ENCODE measurements around the gene DPP6. TPM values are rescaled to one million over a fixed set of nuclear protein-coding genes. Genes with fewer than 3 reads are reported as not detected.

The DPP6 gene
- total RNA-seq, 2 donors from 2014 or later, result 0.05 to 38.7 TPM

DNA sequence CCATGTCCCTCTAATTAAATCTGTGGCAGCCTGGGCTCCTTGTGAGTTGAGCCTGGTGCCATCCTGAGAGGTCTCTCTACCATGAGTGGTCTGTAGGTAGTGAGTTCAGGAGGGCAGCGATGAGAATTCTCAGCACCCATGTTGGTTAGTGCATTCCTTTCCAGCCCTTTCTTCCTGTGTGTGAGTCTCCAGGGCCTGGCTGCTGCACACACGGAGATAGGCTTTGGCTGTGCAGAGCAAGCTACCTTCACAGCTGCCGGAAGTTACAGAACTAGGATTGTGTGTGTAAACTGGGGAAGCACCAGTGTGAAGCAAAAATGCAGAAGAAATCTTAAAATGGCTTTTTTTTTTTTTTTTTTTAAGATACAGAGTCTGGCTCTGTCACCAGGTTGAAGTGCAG, 592.2 kb downstream of the DPP6 start:
- Histone ChIP-seq H3K9me3 (no peaks in the 10 kb centered on the region), H3K27me3 (replicated peaks; ENCODE audit: insufficient read depth) (no peaks in the 10 kb centered on the region), H3K36me3 (no peaks in the 10 kb centered on the region), H3K27ac (no peak overlapping the region), H3K4me1 (replicated peaks) (no peaks in the 10 kb centered on the region), H3K4me3 (no peak overlapping the region)
- 90% methylated on average over 3 of the region's 3 CpGs for WGBS
- TF ChIP-seq POLR2A (IDR thresholded peaks at IDR 0.05), result no peak
- TF ChIP-seq, protein P1, sequence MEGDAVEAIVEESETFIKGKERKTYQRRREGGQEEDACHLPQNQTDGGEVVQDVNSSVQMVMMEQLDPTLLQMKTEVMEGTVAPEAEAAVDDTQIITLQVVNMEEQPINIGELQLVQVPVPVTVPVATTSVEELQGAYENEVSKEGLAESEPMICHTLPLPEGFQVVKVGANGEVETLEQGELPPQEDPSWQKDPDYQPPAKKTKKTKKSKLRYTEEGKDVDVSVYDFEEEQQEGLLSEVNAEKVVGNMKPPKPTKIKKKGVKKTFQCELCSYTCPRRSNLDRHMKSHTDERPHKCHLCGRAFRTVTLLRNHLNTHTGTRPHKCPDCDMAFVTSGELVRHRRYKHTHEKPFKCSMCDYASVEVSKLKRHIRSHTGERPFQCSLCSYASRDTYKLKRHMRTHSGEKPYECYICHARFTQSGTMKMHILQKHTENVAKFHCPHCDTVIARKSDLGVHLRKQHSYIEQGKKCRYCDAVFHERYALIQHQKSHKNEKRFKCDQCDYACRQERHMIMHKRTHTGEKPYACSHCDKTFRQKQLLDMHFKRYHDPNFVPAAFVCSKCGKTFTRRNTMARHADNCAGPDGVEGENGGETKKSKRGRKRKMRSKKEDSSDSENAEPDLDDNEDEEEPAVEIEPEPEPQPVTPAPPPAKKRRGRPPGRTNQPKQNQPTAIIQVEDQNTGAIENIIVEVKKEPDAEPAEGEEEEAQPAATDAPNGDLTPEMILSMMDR (IDR thresholded peaks at IDR 0.05), result no peak
- TF ChIP-seq POLR2AphosphoS5 (IDR thresholded peaks at IDR 0.05), result no peak
- intact Hi-C loops (cut with DNase I), result no loop called here
- no peak for DNase-seq (ENCODE audit: low spot score)

DNA sequence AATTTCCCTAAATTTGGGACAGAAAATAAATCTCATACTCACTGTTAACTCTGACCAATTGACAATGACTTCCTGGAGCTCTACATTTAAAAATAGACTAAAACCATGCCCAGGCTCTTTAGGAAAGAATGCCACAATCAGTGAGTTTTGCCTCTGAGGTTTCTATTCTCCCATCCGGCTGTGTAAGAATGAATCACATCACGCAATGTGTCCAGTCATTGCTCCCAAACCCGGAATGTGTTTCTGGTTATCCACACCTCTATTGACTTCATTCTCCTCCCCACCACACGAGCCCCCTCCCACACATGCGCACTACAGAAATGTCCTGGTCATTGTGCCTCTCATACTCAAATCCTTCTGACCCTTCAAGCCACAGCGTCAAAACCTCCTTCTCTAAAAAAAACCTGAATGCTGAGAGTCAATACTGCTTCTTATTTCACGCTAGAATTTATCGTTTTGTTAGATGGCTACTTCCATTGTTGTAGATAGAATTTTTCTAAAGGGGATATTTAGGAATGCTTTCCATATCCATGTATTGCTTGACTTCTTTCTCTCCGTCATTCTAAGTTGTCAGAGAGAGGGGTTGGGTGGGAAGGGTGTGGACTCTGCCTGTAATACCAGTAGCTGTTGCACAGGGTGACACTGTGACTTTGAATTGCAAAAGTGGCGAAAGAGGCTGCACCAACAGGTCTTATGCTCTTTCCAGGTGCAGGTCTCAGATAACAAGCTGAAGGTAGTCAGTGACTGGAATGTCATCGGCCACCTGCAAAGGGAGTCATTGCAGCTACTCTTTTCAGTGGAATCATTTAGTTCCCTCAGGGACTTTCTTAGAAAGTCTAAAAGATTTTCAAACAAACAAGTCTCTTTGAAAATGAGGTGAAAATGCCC, 594.2 kb downstream of the DPP6 start:
- TF ChIP-seq, protein P1 (IDR thresholded peaks at IDR 0.05), result no peak
- TF ChIP-seq POLR2AphosphoS5 (IDR thresholded peaks at IDR 0.05) (no peak), POLR2A (IDR thresholded peaks at IDR 0.05) (no peak)
- no peak for DNase-seq (ENCODE audit: low spot score)
- Histone ChIP-seq H3K27me3 (replicated peaks; ENCODE audit: insufficient read depth) (no peaks in the 10 kb centered on the region), H3K36me3 (no peaks in the 10 kb centered on the region), H3K4me3 (no peak overlapping the region), H3K4me1 (replicated peaks) (no peaks in the 10 kb centered on the region), H3K27ac (no peak overlapping the region), H3K9me3 (no peaks in the 10 kb centered on the region)
- 88% methylated on average over 11 of the region's 11 CpGs for WGBS
- intact Hi-C loops (cut with DNase I), result no loop called here

DNA sequence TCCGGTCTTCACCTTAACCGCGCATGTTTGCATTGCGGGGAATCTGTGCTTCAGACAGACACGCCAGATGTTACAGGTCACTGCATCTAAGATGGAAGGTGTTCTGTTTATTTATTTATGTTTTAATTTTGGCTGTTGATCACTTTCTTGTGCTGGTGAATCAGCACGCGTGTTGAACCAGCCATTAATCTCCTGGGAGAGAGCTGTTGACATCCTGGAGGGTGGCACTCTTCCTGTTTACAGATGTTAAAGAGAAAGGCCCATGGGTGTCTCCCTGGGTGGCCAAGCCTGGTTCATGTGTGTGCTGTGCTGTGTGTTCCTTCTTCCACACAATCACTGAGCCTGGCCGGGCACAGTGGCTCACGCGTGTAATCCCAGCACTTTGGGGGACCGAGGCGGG, 595.4 kb downstream of the DPP6 start:
- H3K9me3 ChIP-seq, result no peaks in the 10 kb centered on the region
- 67% methylated on average over 12 of the region's 12 CpGs for WGBS
- H3K4me3 ChIP-seq, result no peak overlapping the region
- no peaks in the 10 kb centered on the region for H3K27me3 ChIP-seq (replicated peaks; ENCODE audit: insufficient read depth)
- no peak for TF ChIP-seq POLR2AphosphoS5 (IDR thresholded peaks at IDR 0.05)
- TF ChIP-seq POLR2A (IDR thresholded peaks at IDR 0.05), result no peak
- TF ChIP-seq, protein P1 (IDR thresholded peaks at IDR 0.05), result no peak
- H3K36me3 ChIP-seq, result no peaks in the 10 kb centered on the region
- DNase-seq (ENCODE audit: low spot score), result no peak
- H3K4me1 ChIP-seq (replicated peaks), result no peaks in the 10 kb centered on the region
- H3K27ac ChIP-seq, result no peak overlapping the region
- intact Hi-C loops (cut with DNase I), result no loop called here

DNA sequence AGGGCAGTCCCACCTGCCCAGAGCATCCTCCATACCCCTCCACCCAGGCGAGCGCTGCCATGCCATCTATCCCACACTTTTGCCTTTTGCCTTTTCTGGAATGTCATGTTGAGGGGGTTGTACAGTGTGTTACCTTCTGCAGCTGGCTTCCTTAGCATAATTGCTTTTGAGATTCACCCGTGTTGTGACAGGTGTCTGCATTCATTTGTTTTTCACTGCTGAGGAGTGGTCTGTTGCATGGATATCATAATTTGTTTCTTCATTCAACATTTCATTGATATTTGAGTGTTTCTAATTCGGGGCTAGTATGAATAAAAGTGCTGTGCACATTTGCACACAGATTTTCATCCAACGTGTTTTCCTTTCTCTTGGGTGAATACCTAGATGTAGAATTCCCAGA, 596.8 kb downstream of the DPP6 start:
- no peak overlapping the region for H3K27ac ChIP-seq
- no peaks in the 10 kb centered on the region for H3K27me3 ChIP-seq (replicated peaks; ENCODE audit: insufficient read depth)
- no peaks in the 10 kb centered on the region for H3K4me1 ChIP-seq (replicated peaks)
- 80% methylated on average over 5 of the region's 5 CpGs for WGBS
- DNase-seq (ENCODE audit: low spot score), result no peak
- no peak for TF ChIP-seq POLR2AphosphoS5 (IDR thresholded peaks at IDR 0.05)
- TF ChIP-seq, protein P1 (IDR thresholded peaks at IDR 0.05), result no peak
- TF ChIP-seq POLR2A (IDR thresholded peaks at IDR 0.05), result no peak
- H3K4me3 ChIP-seq, result no peak overlapping the region
- no peaks in the 10 kb centered on the region for H3K9me3 ChIP-seq
- no peaks in the 10 kb centered on the region for H3K36me3 ChIP-seq
- intact Hi-C loops (cut with DNase I), result no loop called here

DNA sequence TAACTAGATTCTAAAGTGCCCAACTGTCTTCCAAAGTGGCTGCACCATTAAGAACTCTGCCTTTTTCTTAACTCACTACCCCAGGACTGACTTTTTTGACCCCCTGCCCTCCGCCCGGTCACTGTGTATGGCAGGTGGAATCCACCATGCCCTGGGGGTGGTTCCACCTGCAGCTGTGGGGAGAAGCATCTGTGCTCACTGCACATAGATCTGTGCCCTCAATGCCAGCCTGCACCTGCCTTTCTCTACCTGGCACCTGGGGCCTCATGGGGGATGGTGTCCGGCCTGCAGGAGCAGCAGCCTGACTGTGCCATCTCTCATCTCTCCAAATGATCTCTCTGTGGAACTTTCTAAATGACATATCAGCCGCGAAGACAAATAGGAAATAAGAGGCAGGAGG, 597.2 kb downstream of the DPP6 start:
- DNase-seq (ENCODE audit: low spot score), result no peak
- intact Hi-C loops (cut with DNase I), result no loop called here
- no peaks in the 10 kb centered on the region for H3K36me3 ChIP-seq
- no peaks in the 10 kb centered on the region for H3K27me3 ChIP-seq (replicated peaks; ENCODE audit: insufficient read depth)
- TF ChIP-seq, protein P1 (IDR thresholded peaks at IDR 0.05), result no peak
- no peak for TF ChIP-seq POLR2AphosphoS5 (IDR thresholded peaks at IDR 0.05)
- TF ChIP-seq POLR2A (IDR thresholded peaks at IDR 0.05), result no peak
- 67% methylated on average over 5 of the region's 5 CpGs for WGBS
- H3K27ac ChIP-seq, result no peak overlapping the region
- H3K4me3 ChIP-seq, result no peak overlapping the region
- no peaks in the 10 kb centered on the region for H3K4me1 ChIP-seq (replicated peaks)
- no peaks in the 10 kb centered on the region for H3K9me3 ChIP-seq
